HG03135 (cell line): Measurements from ENCODE around the gene GRAMD1A.

ENCODE experiments used
- ATAC-seq: cut with Tn5 transposase; IDR thresholded peaks from one replicate; pipeline ENCODE4 v1.9.1; 2021; ENCODE audit warnings: mild to moderate bottlenecking, moderate library complexity; ENCODE audit not compliant: unreplicated experiment

GRAMD1A gene

DNA sequence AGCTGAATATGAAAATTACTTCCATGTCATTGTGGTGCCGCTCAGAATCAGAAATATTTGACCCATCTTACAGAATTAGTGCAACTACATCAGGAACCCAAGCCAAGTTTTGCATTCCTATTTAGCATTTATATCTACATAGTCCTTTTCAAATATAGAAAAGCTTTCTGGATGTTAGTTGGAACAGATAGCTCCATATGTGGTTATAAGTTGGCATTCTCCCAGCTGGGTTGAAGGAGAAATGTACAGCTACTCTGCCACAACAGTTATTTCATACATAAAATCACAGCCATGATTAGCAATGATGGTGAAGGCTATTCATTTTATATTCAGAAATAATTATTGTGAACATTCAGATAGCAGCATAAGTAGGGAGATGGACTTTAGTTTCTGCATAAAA is 69.6 kb downstream of the GRAMD1A start:
- no peak for ATAC-seq

DNA sequence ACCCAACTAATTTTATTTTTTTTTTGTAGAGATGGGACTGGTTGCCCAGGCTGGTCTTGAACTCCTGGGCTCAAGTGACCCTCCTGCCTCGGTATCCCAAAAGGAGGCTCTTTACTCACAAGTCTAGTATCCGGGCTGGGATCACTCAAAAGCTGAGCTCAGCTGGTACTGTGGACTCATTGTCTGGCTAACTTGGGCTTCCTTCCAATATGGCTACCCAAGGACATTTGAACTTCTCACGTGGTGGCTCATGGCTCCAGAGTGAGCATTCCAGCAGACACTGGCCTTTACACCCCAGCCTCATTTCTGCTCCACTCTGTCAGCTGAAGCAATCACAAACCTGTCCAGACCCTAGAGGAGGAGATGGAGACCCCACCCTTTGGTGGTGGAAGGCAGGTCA is 70.3 kb downstream of the GRAMD1A start:
- ATAC-seq, result no peak

DNA sequence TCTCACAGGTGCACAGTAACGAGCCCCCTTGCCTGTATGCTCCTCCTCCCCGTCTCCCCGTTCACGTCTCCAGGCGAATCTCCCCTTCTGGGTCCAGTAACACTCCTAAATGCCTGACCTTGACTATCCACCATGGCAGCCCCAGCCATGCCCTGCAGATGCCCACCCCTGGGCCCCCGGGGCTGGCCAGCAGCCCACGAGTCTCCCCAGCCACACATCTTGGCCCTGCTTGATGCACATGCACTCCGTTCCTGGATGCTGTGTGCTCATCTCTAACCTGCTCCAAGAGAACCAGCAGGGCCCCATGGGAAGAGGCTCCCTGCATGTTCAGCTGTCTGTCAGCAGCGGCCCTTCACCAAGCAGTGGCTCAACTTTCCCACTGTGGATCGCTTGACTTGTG is 73.4 kb downstream of the GRAMD1A start:
- ATAC-seq, result no peak

DNA sequence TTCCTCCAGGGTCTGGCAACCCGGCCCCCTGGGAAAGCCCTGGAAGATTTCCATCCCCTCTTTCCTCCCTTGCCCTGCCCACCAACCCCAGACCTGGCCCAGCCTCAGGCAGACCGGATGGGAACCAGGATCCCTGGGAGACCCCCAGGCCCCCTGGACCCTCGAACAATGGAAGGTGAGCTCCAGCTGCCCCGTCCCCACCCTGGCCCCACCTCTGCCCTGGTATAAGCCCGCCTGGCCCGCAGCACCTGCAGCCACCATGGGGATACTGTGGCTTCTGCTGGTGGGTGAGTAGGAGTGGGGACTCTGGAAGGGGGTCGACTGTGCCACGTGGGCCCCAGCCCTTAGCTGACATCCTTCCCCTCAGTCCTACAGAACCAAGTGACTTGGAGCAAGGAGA is 73.8 kb downstream of the GRAMD1A start:
- no peak for ATAC-seq

DNA sequence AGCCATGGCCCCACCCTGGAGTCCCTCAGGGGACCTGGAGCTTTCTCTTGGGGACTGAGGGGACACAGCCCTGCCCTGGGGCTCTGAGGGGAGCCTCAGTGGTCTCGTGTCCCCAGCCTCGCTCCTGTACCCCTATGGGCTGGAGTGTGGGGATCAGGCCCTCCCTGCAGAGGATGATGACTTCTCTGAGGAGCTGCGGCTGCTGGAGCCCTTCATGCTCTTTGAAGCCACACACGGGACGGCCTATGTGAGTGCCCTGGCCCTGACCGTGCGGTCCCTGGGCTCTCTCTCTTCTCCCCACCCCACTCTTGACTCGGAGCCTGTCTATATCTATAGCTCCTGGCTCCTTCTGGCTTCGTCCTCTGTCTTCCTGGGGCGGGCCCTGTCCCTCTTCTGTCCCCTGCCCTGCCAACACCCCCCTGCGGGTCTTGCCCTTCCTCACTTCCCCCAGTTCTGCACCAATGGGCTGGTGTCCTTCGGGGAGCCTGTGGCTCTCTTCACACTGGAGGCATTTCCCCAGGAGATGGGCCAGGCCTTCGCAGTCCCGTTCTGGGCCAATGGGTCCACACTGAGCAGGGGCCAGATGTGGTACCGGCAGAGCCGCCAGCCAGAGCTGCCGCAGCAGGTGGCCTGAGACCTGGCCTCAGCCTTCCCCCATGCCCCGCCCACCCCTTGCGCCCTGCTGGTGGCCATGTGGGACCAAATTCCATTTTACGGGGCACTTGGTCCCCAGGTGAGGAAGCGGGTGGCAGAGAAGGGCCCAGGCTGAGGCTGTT is 74.5 kb downstream of the GRAMD1A start:
- no peak for ATAC-seq

DNA sequence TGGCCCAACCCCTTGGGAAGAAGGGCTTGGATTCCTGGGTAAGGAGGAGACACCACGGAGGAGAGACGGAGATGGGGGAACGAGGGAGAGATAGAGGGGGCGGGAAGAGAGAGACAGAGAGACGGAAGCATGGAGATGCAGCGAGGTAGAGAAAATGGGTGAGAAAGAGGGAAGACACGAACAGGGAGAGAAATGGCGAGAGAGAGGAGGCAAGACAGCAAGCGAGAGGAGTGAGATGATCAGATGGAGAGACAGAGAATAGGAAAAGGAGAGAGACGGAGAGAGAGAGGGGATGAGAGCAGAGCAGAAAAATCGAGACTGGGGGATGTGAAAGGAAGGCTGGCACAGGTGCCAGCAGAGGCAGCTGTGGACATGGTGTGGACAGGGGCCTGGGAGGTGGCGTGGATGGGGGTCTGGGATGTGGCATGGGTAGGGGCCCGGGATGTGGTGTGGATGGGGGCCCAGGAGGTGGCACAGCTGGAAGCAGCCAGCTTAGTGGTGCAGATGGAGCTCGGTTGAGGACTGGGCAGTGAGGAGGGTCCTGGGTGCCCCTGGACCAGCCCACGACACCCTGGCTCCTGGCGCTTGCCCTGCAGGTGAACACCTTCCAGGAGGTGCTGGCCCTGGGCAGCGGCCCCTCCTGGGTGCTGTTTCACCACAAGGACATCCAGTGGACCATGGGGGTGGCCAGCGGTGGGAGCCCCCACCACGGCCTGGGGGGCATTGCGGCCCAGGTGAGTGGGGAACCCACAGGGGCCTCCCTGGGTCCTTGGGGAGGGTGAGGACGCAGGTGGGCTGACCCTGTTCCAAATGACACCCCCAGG is 75.3 kb downstream of the GRAMD1A start:
- no peak for ATAC-seq

DNA sequence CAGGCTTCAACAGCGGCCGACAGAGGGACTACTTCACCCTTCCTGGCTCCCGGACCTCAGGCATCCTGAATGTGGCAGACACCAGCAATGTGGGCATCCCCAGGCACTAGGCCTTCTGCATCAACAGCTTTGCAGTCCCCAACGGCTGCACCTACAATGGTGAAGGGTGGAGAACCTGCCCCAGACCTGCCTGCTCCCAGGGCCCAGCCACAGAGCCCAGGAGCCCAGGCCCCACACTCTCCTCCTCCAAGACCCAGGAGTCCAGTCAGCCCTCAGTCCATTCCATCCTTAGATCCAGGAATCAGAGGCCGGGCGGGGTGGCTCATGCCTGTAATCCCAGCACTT is 75.9 kb downstream of the GRAMD1A start:
- no peak for ATAC-seq
